Activated naive CD4-positive, alpha-beta T cell treated with anti-CD3 and anti-CD28 coated beads, Interleukin-2, amount 10 ng/mL, durations not matched to agents 7 days and 5 days (primary cell): Measurements from ENCODE around the gene URM1.

Experiments used
- CTCF ChIA-PET: fragments of 350-600 bp; sonication (Branson Sonifier 250); formaldehyde crosslinking; loops from one replicate; lab custom pipeline; 2021; ENCODE audit warnings: antibody characterized with exemption; lab: Charles Lee
- DNase-seq: peaks from one replicate; pipeline ENCODE4 v3.0.0-alpha.2; 2020
- H3K27ac Mint-ChIP-seq: one replicate; pipeline ENCODE4 v1.8.0; 2021; ENCODE audit warnings: mild to moderate bottlenecking, moderate library complexity, mixed read lengths
- H3K27me3 Mint-ChIP-seq: one replicate; pipeline ENCODE4 v1.8.0; 2021; ENCODE audit warnings: mild to moderate bottlenecking, mixed read lengths
- H3K36me3 Mint-ChIP-seq: one replicate; pipeline ENCODE4 v1.8.0; 2021; ENCODE audit warnings: mixed read lengths
- H3K4me1 Mint-ChIP-seq: one replicate; pipeline ENCODE4 v1.8.0; 2021; ENCODE audit warnings: mixed read lengths
- H3K4me3 Mint-ChIP-seq: one replicate; pipeline ENCODE4 v1.8.0; 2021; ENCODE audit warnings: mild to moderate bottlenecking, moderate library complexity, mixed read lengths
- H3K9me3 Mint-ChIP-seq: one replicate; pipeline ENCODE4 v1.8.0; 2021; ENCODE audit warnings: mixed read lengths

Gene URM1

GRCh38 chr9:128394379-128395168 lies 23.4 kb downstream of the URM1 start:
- H3K27ac Mint-ChIP-seq: peak overlapping the region; percentile 68
- H3K4me1 Mint-ChIP-seq: no peaks in the 10 kb centered on the region
- CTCF ChIA-PET: no interaction called here
- no peak overlapping the region for H3K4me3 Mint-ChIP-seq
- peaks cover 27% of the 10 kb centered on the region for H3K27me3 Mint-ChIP-seq
- H3K36me3 Mint-ChIP-seq: peaks cover 7% of the 10 kb centered on the region
- H3K9me3 Mint-ChIP-seq: no peaks in the 10 kb centered on the region
- no peak for DNase-seq

GRCh38 chr9:128396970-128397613 lies 25.9 kb downstream of the URM1 start:
- Mint-ChIP-seq H3K36me3 (peaks cover 4% of the 10 kb centered on the region), H3K4me1 (no peaks in the 10 kb centered on the region), H3K9me3 (no peaks in the 10 kb centered on the region), H3K27ac (no peak overlapping the region), H3K27me3 (peaks cover 37% of the 10 kb centered on the region), H3K4me3 (no peak overlapping the region)
- DNase-seq: no peak
- CTCF ChIA-PET: no interaction called here

DNA sequence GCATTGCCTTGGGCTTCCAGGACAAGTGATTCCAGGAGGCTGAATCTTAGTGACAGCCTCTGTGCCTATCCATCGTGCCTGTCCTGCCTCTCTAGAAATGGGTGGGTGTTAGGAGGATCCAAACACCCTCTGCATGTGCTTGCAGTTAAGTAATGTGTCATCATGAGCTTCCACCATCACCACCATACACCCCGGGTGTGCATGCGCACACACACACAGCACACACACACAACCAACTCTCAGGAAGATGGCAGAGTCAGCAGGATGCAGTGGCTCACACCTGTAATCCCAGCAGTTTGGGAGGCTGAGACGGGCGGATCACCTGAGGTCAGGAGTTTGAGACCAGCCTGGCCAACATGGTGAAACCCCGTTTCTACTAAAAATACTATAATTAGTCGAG lies 26.7 kb downstream of the URM1 start:
- no peak for DNase-seq
- H3K4me3 Mint-ChIP-seq: no peak overlapping the region
- H3K36me3 Mint-ChIP-seq: peaks cover 3% of the 10 kb centered on the region
- no peaks in the 10 kb centered on the region for H3K4me1 Mint-ChIP-seq
- no peaks in the 10 kb centered on the region for H3K9me3 Mint-ChIP-seq
- H3K27me3 Mint-ChIP-seq: peaks cover 45% of the 10 kb centered on the region
- CTCF ChIA-PET: interaction anchor here (0.7 kb wide), 1 partner anchor 104 kb away, joined by 3 read pairs; no protein-coding TSS in a partner anchor
- no peak overlapping the region for H3K27ac Mint-ChIP-seq

DNA sequence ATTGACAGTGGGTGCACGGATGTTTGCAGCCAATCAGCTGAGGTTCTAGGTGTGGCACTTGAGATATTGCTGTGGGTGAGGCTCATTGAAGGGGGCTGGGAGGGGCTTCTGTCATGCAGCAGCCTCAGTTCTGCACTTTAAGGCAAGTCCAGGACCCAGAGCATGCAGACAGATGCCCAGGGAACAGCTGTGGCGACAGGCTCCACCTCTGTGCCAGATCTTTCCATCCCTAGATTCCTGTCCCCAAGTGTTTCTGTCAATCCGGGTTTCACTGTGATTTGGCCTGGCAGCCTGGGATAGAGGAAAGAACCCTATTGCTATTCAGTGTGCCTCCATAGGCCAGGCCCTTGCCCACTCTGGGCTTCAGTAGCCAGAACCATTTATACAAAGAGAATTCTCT lies 28.7 kb downstream of the URM1 start:
- Mint-ChIP-seq H3K27me3 (peaks cover 57% of the 10 kb centered on the region), H3K4me3 (no peak overlapping the region), H3K36me3 (no peaks in the 10 kb centered on the region), H3K4me1 (no peaks in the 10 kb centered on the region), H3K9me3 (no peaks in the 10 kb centered on the region), H3K27ac (no peak overlapping the region)
- CTCF ChIA-PET: no interaction called here
- DNase-seq: no peak

- Mint-ChIP-seq H3K4me3 (no peak overlapping the region), H3K27me3 (peaks cover 68% of the 10 kb centered on the region), H3K4me1 (no peaks in the 10 kb centered on the region), H3K27ac (no peak overlapping the region), H3K9me3 (no peaks in the 10 kb centered on the region), H3K36me3 (no peaks in the 10 kb centered on the region)
- no peak for DNase-seq
- CTCF ChIA-PET: no interaction called here
These were observed 33.4 kb downstream of the URM1 start for GRCh38 chr9:128404560-128404959.

DNA sequence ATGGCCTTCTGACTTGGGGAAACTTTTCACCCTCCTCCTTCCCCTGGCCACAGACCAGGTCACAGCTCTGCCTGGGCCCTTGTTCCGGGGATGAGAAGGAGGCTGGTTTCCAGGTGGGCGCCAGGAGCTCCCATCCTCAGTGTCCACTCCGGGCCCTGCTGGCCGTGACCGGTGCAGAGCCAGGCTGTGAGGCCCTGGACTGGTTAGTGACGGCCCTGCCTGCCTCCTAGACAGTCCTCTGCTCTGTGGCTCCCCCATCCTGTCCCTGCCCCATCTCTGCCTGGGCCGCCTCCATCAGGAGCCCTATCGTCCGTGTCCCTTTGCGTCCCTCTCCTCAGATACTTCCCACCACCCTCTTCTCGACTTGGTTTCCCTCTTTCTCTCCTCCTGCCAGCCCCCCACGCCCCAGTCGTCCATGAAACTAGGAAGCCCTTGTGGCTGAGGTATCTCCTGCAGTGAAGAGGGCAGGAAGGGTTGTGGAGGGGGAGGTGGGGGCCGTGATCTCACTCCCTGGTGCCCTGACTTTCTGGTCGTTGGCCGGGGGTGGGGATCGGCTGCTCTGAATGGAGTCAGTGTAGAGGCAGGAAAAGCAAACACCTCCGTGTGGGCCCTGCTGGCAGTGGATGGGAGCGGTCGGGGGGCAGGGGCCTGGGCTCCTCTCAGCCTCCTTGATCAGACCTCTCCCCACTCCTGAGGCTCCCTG lies 34.1 kb downstream of the URM1 start:
- H3K27ac Mint-ChIP-seq: no peak overlapping the region
- peaks cover 70% of the 10 kb centered on the region for H3K27me3 Mint-ChIP-seq
- no peaks in the 10 kb centered on the region for H3K9me3 Mint-ChIP-seq
- no peaks in the 10 kb centered on the region for H3K4me1 Mint-ChIP-seq
- no peaks in the 10 kb centered on the region for H3K36me3 Mint-ChIP-seq
- no peak overlapping the region for H3K4me3 Mint-ChIP-seq
- no peak for DNase-seq
- CTCF ChIA-PET: no interaction called here

GRCh38 chr9:128405780-128406171 lies 34.6 kb downstream of the URM1 start:
- H3K9me3 Mint-ChIP-seq: no peaks in the 10 kb centered on the region
- CTCF ChIA-PET: no interaction called here
- H3K27me3 Mint-ChIP-seq: peaks cover 72% of the 10 kb centered on the region
- H3K36me3 Mint-ChIP-seq: no peaks in the 10 kb centered on the region
- DNase-seq: no peak
- no peak overlapping the region for H3K27ac Mint-ChIP-seq
- no peaks in the 10 kb centered on the region for H3K4me1 Mint-ChIP-seq
- no peak overlapping the region for H3K4me3 Mint-ChIP-seq

DNA sequence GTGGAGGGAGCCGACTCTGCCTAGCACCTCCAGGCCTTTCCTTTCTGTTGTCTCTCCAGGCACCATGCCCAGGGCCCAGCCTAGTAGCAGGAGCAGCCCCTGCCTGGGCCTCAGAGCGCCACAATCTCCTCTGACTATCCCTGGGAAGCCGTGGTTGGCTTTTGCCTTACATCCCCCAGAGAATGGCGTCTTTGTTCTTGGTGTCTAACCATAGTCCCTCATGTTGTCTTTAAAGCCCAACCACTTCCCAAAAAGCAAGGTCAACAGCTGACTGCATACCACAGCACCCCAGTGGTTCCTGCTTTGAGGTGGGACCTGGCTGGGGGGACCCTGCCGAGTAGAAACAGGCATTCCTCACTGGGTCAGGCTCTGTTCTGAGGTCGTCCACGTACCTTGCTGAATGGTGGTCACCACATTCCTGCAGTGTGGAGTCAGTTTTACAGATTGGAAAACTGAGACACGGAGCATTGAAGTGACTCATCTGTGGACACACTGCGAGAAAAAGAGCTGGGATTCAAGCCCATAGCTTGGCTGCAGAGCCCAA lies 35.7 kb downstream of the URM1 start:
- Mint-ChIP-seq H3K4me1 (no peaks in the 10 kb centered on the region), H3K4me3 (no peak overlapping the region), H3K36me3 (no peaks in the 10 kb centered on the region), H3K27me3 (peaks cover 83% of the 10 kb centered on the region), H3K9me3 (no peaks in the 10 kb centered on the region), H3K27ac (no peak overlapping the region)
- CTCF ChIA-PET: interaction anchor here (1.0 kb wide), 1 partner anchor 45 kb away, joined by 4 read pairs; no protein-coding TSS in a partner anchor
- DNase-seq: no peak

DNA sequence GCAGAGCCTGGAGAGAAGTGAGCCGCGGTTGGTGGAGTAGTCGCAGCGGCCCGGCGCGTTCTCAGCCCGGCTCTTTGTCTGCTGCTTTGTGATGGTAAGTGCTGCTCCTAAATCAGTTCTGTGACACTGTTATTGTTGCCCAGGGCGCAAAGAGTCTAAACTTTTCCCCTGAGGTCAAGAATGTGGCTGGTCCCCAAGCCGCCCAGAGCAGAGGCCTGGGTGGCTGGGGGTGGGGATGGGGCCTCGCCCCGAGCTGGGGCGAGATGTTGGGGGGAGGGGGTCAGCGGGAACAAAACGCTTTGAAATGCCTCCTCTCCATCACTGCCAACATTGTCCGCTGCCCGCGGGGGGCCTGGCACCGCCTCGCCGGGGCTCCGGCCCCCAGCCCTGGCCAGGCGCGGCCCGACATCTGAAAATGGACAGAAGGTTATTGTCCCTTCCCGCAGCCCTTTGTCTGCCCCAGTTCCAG lies 37.8 kb downstream of the URM1 start:
- H3K4me1 Mint-ChIP-seq: no peaks in the 10 kb centered on the region
- no peak overlapping the region for H3K4me3 Mint-ChIP-seq
- no peaks in the 10 kb centered on the region for H3K36me3 Mint-ChIP-seq
- peak overlapping the region; percentile 65 for H3K27ac Mint-ChIP-seq
- no peaks in the 10 kb centered on the region for H3K9me3 Mint-ChIP-seq
- no peak for DNase-seq
- H3K27me3 Mint-ChIP-seq: peaks cover 79% of the 10 kb centered on the region
- CTCF ChIA-PET: no interaction called here

GRCh38 chr9:128409450-128409849 lies 38.3 kb downstream of the URM1 start:
- H3K4me3 Mint-ChIP-seq: no peak overlapping the region
- CTCF ChIA-PET: interaction anchor here (1.2 to 4.6 kb wide), 2 partner anchors 10 to 46 kb away, joined by 5 to 61 read pairs; no protein-coding TSS in a partner anchor
- no peak for DNase-seq
- no peaks in the 10 kb centered on the region for H3K36me3 Mint-ChIP-seq
- no peak overlapping the region for H3K27ac Mint-ChIP-seq
- peaks cover 80% of the 10 kb centered on the region for H3K27me3 Mint-ChIP-seq
- H3K4me1 Mint-ChIP-seq: no peaks in the 10 kb centered on the region
- no peaks in the 10 kb centered on the region for H3K9me3 Mint-ChIP-seq

GRCh38 chr9:128409978-128410377 lies 38.8 kb downstream of the URM1 start:
- Mint-ChIP-seq H3K9me3 (no peaks in the 10 kb centered on the region), H3K4me3 (no peak overlapping the region), H3K27ac (no peak overlapping the region), H3K27me3 (peaks cover 84% of the 10 kb centered on the region), H3K36me3 (no peaks in the 10 kb centered on the region), H3K4me1 (no peaks in the 10 kb centered on the region)
- DNase-seq: no peak
- CTCF ChIA-PET: interaction anchor here (1.0 to 4.6 kb wide), 3 partner anchors 10 to 115 kb away, joined by 5 to 61 read pairs (median 6); no protein-coding TSS in a partner anchor

DNA sequence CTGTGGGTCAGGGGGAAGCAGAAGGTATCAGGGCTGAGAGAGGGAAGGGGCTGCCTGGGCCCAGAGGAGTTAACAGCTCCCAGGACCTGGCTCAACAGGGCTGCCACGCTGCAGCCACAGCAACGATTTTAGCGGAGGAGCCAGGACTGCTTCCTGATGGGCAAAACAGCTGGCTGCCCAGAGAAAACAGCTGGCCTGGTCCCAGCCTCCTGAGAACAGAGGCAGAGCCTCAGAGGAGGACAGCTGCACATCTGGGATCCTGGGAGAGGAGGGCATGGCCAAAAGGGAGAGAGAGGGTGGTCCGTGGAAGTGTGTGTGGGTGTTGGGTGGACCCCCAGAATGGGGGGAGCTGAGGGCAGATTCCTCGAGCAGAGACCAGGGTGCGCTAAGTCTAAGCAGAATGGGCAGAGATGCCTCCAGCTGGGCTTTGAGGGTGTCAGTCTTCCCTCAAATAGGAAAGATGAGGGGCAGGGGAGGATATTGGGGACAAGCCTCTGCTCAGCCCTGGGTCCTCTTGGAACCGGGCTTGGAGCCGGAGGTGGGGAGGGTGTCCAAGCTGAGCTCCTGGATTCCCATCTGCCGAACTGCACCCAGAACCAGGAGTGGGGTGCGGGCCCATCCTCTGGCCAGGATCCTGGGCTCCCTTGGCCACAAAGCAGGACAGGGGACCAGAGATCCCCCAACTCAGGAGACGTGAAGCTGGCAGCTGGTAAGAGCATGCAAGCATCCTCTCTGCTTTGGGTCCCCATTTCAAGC lies 40.4 kb downstream of the URM1 start:
- H3K27me3 Mint-ChIP-seq: peaks cover 84% of the 10 kb centered on the region
- no peak overlapping the region for H3K4me3 Mint-ChIP-seq

DNA sequence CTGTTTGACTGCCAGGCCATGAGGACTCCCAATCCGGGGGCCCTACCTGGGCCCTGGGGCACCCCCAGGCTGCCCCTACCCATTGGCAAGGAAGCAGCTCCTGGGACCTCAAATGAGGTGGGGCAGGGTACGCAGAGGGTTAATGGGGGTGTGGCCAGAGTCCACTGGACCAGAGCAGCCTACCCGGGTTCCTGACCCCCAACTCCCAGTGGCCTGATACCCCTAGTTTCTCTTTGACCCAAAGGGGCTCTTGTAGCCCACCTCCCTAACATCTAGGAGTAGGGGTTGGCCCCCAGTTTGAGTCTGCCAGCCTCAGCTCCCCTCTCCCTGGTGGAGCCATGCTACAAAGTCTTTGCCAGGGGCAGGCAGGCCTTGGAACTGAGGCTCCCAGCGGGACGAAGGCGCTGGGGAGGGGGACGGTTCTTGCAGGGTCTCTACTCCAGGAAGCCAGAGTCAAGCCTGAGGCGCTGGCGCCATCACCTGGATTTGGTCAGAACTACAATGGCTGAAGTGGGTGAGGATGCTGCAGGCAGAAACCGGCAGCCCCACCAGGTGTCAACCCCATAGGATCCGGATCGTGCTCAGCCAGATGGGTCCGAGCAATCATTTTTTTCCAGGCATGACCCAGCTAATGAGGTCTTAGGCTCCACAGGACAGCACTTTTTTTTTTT lies 41.1 kb downstream of the URM1 start:
- Mint-ChIP-seq H3K27ac (no peak overlapping the region), H3K36me3 (no peaks in the 10 kb centered on the region), H3K27me3 (peaks cover 84% of the 10 kb centered on the region), H3K4me1 (peaks cover 4% of the 10 kb centered on the region), H3K4me3 (no peak overlapping the region), H3K9me3 (no peaks in the 10 kb centered on the region)
- CTCF ChIA-PET: interaction anchor here (0.8 to 4.6 kb wide), 9 partner anchors 9 to 120 kb away, joined by 3 to 61 read pairs (median 4); no protein-coding TSS in a partner anchor
- peak; percentile 77 for DNase-seq

More for the DNA sequence above, 40.4 kb downstream of the URM1 start:
- CTCF ChIA-PET: interaction anchor here (0.9 to 4.6 kb wide), 8 partner anchors 10 to 119 kb away, joined by 3 to 61 read pairs (median 4); no protein-coding TSS in a partner anchor
- no peak for DNase-seq
- Mint-ChIP-seq H3K4me1 (peaks cover 1% of the 10 kb centered on the region), H3K9me3 (no peaks in the 10 kb centered on the region), H3K36me3 (no peaks in the 10 kb centered on the region), H3K27ac (no peak overlapping the region)
